ENCODE results near the gene DHX30. TPM values are rescaled to one million over a fixed set of nuclear protein-coding genes. Genes with fewer than 3 reads are reported as not detected.
A peak's percentile ranks its signal among the peaks of the same experiment; 100 is the strongest.
"Not testable (repeated sequence)": the region's sequence is repeated elsewhere in the genome, so short reads cannot be mapped to it uniquely, and the experiment has no call there.

The DHX30 gene
- polyA plus RNA-seq, 5 donors: 47.3 to 65.2 (median 58.9) TPM

GRCh38 chr3:47877719-47878118 is 74.8 kb downstream of the DHX30 start:
- DNase-seq: no peak

GRCh38 chr3:47882338-47882737 is 79.4 kb downstream of the DHX30 start:
- no peak for DNase-seq

- no peak for DNase-seq
These were observed 81.7 kb downstream of the DHX30 start for GRCh38 chr3:47884603-47885002.

GRCh38 chr3:47885168-47885567 is 82.2 kb downstream of the DHX30 start:
- no peak for DNase-seq

- not testable (repeated sequence) for DNase-seq
These were observed 85.1 kb downstream of the DHX30 start for GRCh38 chr3:47887991-47888390.

- DNase-seq: no peak
These were observed 86.2 kb downstream of the DHX30 start for GRCh38 chr3:47888986-47889757.

GRCh38 chr3:47890126-47890827 is 87.3 kb downstream of the DHX30 start:
- DNase-seq: peak; percentile 8 to 20

GRCh38 chr3:47890828-47891612 is 88.1 kb downstream of the DHX30 start:
- DNase-seq: peak; percentile 42 to 47

- no peak for DNase-seq
These were observed 88.7 kb downstream of the DHX30 start for GRCh38 chr3:47891613-47892005.

GRCh38 chr3:47892286-47893040 is 89.5 kb downstream of the DHX30 start:
- DNase-seq: no peak

GRCh38 chr3:47895241-47895640 is 92.3 kb downstream of the DHX30 start:
- no peak for DNase-seq

GRCh38 chr3:47896736-47897135 is 93.8 kb downstream of the DHX30 start:
- DNase-seq: no peak

- DNase-seq: no peak
These were observed 95.0 kb downstream of the DHX30 start for GRCh38 chr3:47897954-47898353.

- no peak for DNase-seq
These were observed 96.7 kb downstream of the DHX30 start for GRCh38 chr3:47899495-47900108.

Other genes with a start within 250 kb of the DHX30 start
- gene CSPG5, start 224.3 kb upstream of the DHX30 start, polyA plus RNA-seq (ENCODE audit: insufficient read depth in 1 of 5, insufficient read length in 5 of 5, low replicate concordance in 1 of 5): 1 to 10 TPM in 3 of 5 donors, under 1 TPM in 2; 0.63 to 1.2 (median 1.1) TPM
- gene SMARCC1, start 21.2 kb upstream of the DHX30 start, polyA plus RNA-seq (ENCODE audit: insufficient read depth in 1 of 5, insufficient read length in 5 of 5, low replicate concordance in 1 of 5): 100 to 1,000 TPM in 2 of 5 donors, 10 to 100 TPM in 3; 77.1 to 103 (median 98.2) TPM
- gene MAP4, start 213.3 kb downstream of the DHX30 start, polyA plus RNA-seq (ENCODE audit: insufficient read depth in 1 of 5, insufficient read length in 5 of 5, low replicate concordance in 1 of 5): 100 to 1,000 TPM; 160 to 181 (median 175) TPM